Endodermal cell (in vitro differentiated cells): ENCODE results near the gene IQCK. TPM values are rescaled to one million over a fixed set of nuclear protein-coding genes. Genes with fewer than 3 reads are reported as not detected.

Source experiments
- DNase-seq: peaks from one replicate; pipeline ENCODE4 v3.0.0-alpha.2; 2017
- H3K27ac ChIP-seq: 2 replicates; pipeline ENCODE4 v1.5.1; 2013; ENCODE audit warnings: mild to moderate bottlenecking, low read depth, low read length, moderate library complexity
- H3K27me3 ChIP-seq: 2 replicates; pipeline ENCODE4 v1.6.1; 2013; ENCODE audit warnings: mild to moderate bottlenecking, low read length, moderate library complexity; ENCODE audit not compliant: insufficient read depth, control insufficient read depth, poor library complexity, severe bottlenecking
- H3K36me3 ChIP-seq: 2 replicates; pipeline ENCODE4 v1.7.0; 2013; ENCODE audit warnings: mild to moderate bottlenecking, low read length, moderate library complexity; ENCODE audit not compliant: control insufficient read depth, insufficient read depth
- H3K4me1 ChIP-seq: one replicate; pipeline ENCODE4 v1.7.0; 2013; ENCODE audit warnings: low read length; ENCODE audit not compliant: control insufficient read depth, insufficient read depth
- H3K4me3 ChIP-seq: 2 replicates; pipeline ENCODE4 v1.5.1; 2013; ENCODE audit warnings: mild to moderate bottlenecking, low read length, moderate library complexity
- H3K9ac ChIP-seq: 2 replicates; pipeline ENCODE4 v1.6.1; 2013; ENCODE audit warnings: mild to moderate bottlenecking, low read length, moderate library complexity; ENCODE audit not compliant: poor library complexity, severe bottlenecking; ENCODE audit errors: extremely low read depth
- H3K9me3 ChIP-seq: 2 replicates; pipeline ENCODE4 v1.6.1; 2013; ENCODE audit warnings: mild to moderate bottlenecking, low read length, moderate library complexity; ENCODE audit not compliant: control insufficient read depth
- H3K27ac Mint-ChIP-seq: 2 replicates; pipeline ENCODE4 v1.8.0; 2020; ENCODE audit warnings: mixed read lengths
- H3K27me3 Mint-ChIP-seq: 2 replicates; pipeline ENCODE4 v1.8.0; 2021; ENCODE audit warnings: mild to moderate bottlenecking, mixed read lengths; ENCODE audit not compliant: insufficient read depth
- H3K36me3 Mint-ChIP-seq: 2 replicates; pipeline ENCODE4 v1.8.0; 2020; ENCODE audit warnings: low read depth, mixed read lengths
- H3K4me1 Mint-ChIP-seq: 2 replicates; pipeline ENCODE4 v1.8.0; 2020; ENCODE audit warnings: mixed read lengths
- H3K4me3 Mint-ChIP-seq: 2 replicates; pipeline ENCODE4 v1.8.0; 2020; ENCODE audit warnings: mild to moderate bottlenecking, moderate library complexity, mixed read lengths
- H3K9me3 Mint-ChIP-seq: 2 replicates; pipeline ENCODE4 v1.8.0; 2020; ENCODE audit warnings: mild to moderate bottlenecking, mixed read lengths
- CTCF ChIP-seq: fragments of 200-600 bp; sonication (generic); conservative IDR thresholded peaks from 2 replicates; pipeline ENCODE4 v1.5.0; 2021; ENCODE audit warnings: antibody characterized with exemption, mild to moderate bottlenecking
- WGBS, 2 experiments: methylation state at CpG; one replicate each; pipeline versions ENCODE4 v1.1.5 to v1.1.7; 2013; ENCODE audit warnings: missing lambda C conversion rate in 2 of 2, mixed read lengths in 1 of 2; ENCODE audit not compliant: insufficient coverage in 1 of 2, insufficient read length in 1 of 2; 5-methylcytosine and 5-hydroxymethylcytosine counted together
- total RNA-seq, 2 donors: library from RNA; stranded (reverse); fragmentation: NEBNext Ultra II Directional in 1 of 2; extraction: Animal tissue kit (Norgen Biotek cat#: 25700) in 1 of 2; gene quantifications; 2 replicates in 1 of 2; 3 replicates in 1 of 2; pipeline ENCODE4 v1.2.1, GENCODE V29; 2021

IQCK gene
- total RNA-seq, 2 donors from 2014 or later, result 21.1 to 30.1 TPM

- Mint-ChIP-seq H3K27me3 (peaks cover 17% of the 10 kb centered on the region), H3K9me3 (no peaks in the 10 kb centered on the region), H3K4me1 (peaks cover 22% of the 10 kb centered on the region), H3K4me3 (peak overlapping the region; percentile 72), H3K36me3 (peaks cover 13% of the 10 kb centered on the region), H3K27ac (no peak overlapping the region)
- Histone ChIP-seq H3K4me3 (peak overlapping the region; percentile 86), H3K27me3 (peaks cover 8% of the 10 kb centered on the region), H3K9me3 (no peaks in the 10 kb centered on the region), H3K36me3 (peaks cover 8% of the 10 kb centered on the region), H3K27ac (peak overlapping the region; percentile 66), H3K9ac (peak overlapping the region; percentile 48), H3K4me1 (peaks cover 9% of the 10 kb centered on the region)
- WGBS, 2 experiments, result 0 to 1% methylated on average over 5 to 20 of the region's 24 CpGs
- TF ChIP-seq CTCF, result no peak
- DNase-seq, result peak; percentile 80
Observed at GRCh38 chr16:19883966-19884485, 166.0 kb downstream of the IQCK start.

- Histone ChIP-seq H3K4me1 (peaks cover 9% of the 10 kb centered on the region), H3K36me3 (peaks cover 8% of the 10 kb centered on the region), H3K9me3 (no peaks in the 10 kb centered on the region), H3K9ac (peak within 1 kb of the TSS; percentile 48), H3K4me3 (peak within 1 kb of the TSS; percentile 86), H3K27me3 (peaks cover 8% of the 10 kb centered on the region), H3K27ac (peak within 1 kb of the TSS; percentile 66)
- DNase-seq, result peak; percentile 82
- TF ChIP-seq CTCF, result peak; percentile 15
- H3K36me3 Mint-ChIP-seq, result peaks cover 12% of the 10 kb centered on the region
- WGBS, 2 experiments, result 13 to 94% methylated on average over 10 to 85 of the region's 85 CpGs
- peaks cover 17% of the 10 kb centered on the region for H3K4me1 Mint-ChIP-seq
- peak within 1 kb of the TSS; percentile 97 for H3K27ac Mint-ChIP-seq
- H3K27me3 Mint-ChIP-seq, result peaks cover 17% of the 10 kb centered on the region
- peak within 1 kb of the TSS; percentile 72 for H3K4me3 Mint-ChIP-seq
- H3K9me3 Mint-ChIP-seq, result no peaks in the 10 kb centered on the region
Observed at GRCh38 chr16:19884611-19885450, 166.8 kb downstream of the IQCK start, which contains the start of gene GPRC5B. TSS of gene GPRC5B (minus strand) at chr16:19884848. CDS start at chr16:19872845, 12,003 bp downstream.

GRCh38 chr16:19885451-19886072 is 167.5 kb downstream of the IQCK start:
- Histone ChIP-seq H3K36me3 (peaks cover 6% of the 10 kb centered on the region), H3K9ac (no peak overlapping the region), H3K27me3 (peaks cover 8% of the 10 kb centered on the region), H3K9me3 (no peaks in the 10 kb centered on the region), H3K27ac (no peak overlapping the region), H3K4me3 (no peak overlapping the region), H3K4me1 (peaks cover 9% of the 10 kb centered on the region)
- TF ChIP-seq CTCF, result no peak
- Mint-ChIP-seq H3K27me3 (peaks cover 17% of the 10 kb centered on the region), H3K4me1 (peaks cover 17% of the 10 kb centered on the region), H3K36me3 (peaks cover 12% of the 10 kb centered on the region), H3K9me3 (no peaks in the 10 kb centered on the region), H3K4me3 (peak overlapping the region; percentile 72), H3K27ac (no peak overlapping the region)
- peak; percentile 57 for DNase-seq
- WGBS, 2 experiments, result 95 to 96% methylated on average over 18 to 41 of the region's 41 CpGs
